ENCODE measurements around the gene PCGF1. TPM values are rescaled to one million over a fixed set of nuclear protein-coding genes. Genes with fewer than 3 reads are reported as not detected.
A peak's percentile ranks its signal among the peaks of the same experiment; 100 is the strongest.

PCGF1 gene
- total RNA-seq, 1 donor from 2014 or later: 17.9 TPM

DNA sequence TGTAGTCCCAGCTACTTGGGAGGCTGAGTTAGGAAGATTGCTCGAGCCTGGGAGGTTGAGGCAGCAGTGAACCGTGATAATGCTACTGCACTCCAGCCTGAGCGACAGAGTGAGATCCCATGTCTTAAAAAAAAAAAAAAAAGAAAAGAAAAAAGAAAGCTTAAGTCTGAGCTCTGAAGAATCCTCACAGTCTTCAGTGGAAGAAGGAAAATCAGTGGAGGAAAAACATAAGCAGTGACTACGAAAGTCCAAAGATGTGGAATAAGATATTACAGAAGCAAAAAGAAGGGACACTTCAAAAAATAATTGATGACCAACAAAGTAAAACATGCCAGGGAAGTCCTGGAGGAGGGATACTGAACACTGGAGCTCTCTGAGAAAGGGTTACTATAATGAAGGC lies 2.8 kb upstream of the PCGF1 start:
- H3K4me2 ChIP-seq (ENCODE audit: low read length): no peak overlapping the region
- Mint-ChIP-seq H3K4me1 (ENCODE audit: low read depth, unreplicated experiment) (peaks cover 13% of the 10 kb centered on the region), H3K27me3 (ENCODE audit: low read depth, unreplicated experiment) (peaks cover 47% of the 10 kb centered on the region), H3K4me3 (ENCODE audit: unreplicated experiment) (no peak overlapping the region), H3K36me3 (ENCODE audit: low read depth, unreplicated experiment) (peaks cover 5% of the 10 kb centered on the region), H3K27ac (ENCODE audit: unreplicated experiment) (no peak overlapping the region), H3K9me3 (ENCODE audit: unreplicated experiment) (no peaks in the 10 kb centered on the region)
- H2AFZ ChIP-seq (ENCODE audit: low read depth, low read length): no peak overlapping the region
- no peaks in the 10 kb centered on the region for H3K36me3 ChIP-seq (ENCODE audit: insufficient read depth, low read length)
- H3K4me1 ChIP-seq (ENCODE audit: insufficient read depth, low read length): peaks cover 30% of the 10 kb centered on the region
- H4K20me1 ChIP-seq (ENCODE audit: insufficient read depth, low read length): peaks cover 13% of the 10 kb centered on the region
- H3K27ac ChIP-seq (ENCODE audit: low read depth, low read length): no peak overlapping the region
- H3K9me3 ChIP-seq (ENCODE audit: insufficient read depth, low read depth, low read length): no peaks in the 10 kb centered on the region
- no peak for TF ChIP-seq EZH2 (IDR thresholded peaks at IDR 0.05; ENCODE audit: insufficient read depth, low read length)
- TF ChIP-seq, protein P1, sequence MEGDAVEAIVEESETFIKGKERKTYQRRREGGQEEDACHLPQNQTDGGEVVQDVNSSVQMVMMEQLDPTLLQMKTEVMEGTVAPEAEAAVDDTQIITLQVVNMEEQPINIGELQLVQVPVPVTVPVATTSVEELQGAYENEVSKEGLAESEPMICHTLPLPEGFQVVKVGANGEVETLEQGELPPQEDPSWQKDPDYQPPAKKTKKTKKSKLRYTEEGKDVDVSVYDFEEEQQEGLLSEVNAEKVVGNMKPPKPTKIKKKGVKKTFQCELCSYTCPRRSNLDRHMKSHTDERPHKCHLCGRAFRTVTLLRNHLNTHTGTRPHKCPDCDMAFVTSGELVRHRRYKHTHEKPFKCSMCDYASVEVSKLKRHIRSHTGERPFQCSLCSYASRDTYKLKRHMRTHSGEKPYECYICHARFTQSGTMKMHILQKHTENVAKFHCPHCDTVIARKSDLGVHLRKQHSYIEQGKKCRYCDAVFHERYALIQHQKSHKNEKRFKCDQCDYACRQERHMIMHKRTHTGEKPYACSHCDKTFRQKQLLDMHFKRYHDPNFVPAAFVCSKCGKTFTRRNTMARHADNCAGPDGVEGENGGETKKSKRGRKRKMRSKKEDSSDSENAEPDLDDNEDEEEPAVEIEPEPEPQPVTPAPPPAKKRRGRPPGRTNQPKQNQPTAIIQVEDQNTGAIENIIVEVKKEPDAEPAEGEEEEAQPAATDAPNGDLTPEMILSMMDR (IDR thresholded peaks at IDR 0.05; ENCODE audit: insufficient read depth, low read depth, low read length): no peak
- no peak overlapping the region for H3K9ac ChIP-seq (ENCODE audit: low read length)
- H3K27me3 ChIP-seq (ENCODE audit: insufficient read depth, low read length): peaks cover 48% of the 10 kb centered on the region
- FAIRE-seq (no peak), DNase-seq (ENCODE audit: low read depth) (no peak)
- H3K4me3 ChIP-seq (ENCODE audit: insufficient read depth, low read depth, low read length): no peak overlapping the region
- peaks cover 18% of the 10 kb centered on the region for H3K79me2 ChIP-seq (ENCODE audit: insufficient read depth, low read length)

DNA sequence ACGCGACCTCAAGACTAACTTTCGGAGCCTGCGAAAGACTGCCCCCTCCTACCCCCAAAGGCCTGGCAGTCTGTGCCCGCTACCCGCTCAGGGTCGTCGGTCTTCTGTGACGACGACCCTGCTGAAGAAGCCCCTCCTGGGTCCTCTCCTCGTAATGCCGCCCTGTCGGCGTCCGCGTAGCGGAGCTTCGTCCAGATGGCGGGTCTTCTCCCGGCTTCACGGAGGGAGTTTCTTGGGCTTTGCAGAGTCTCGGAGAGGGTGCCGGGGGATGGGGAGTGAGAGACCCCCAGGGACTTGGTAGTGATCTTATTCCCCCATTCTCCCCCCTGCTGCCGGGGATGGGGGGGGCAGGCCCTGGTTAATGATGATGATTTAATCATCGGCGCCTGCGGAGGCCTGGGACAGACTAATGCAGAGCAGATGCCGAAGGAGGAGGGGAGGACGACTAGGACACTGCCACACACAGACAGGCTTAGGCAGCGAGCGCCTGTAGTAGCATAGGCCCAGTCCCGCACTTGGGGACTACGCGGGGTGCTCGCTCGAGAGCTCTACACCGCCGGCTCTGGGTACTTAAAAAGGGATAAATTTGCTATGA lies 528 bp upstream of the PCGF1 start:
- H2AFZ ChIP-seq (ENCODE audit: low read depth, low read length): peak overlapping the region; percentile 98
- peaks cover 21% of the 10 kb centered on the region for H3K4me1 Mint-ChIP-seq (ENCODE audit: low read depth, unreplicated experiment)
- H3K4me3 Mint-ChIP-seq (ENCODE audit: unreplicated experiment): peak overlapping the region; percentile 97
- peaks cover 12% of the 10 kb centered on the region for H3K36me3 Mint-ChIP-seq (ENCODE audit: low read depth, unreplicated experiment)
- no peak for DNase-seq (ENCODE audit: low read depth)
- H3K9me3 Mint-ChIP-seq (ENCODE audit: unreplicated experiment): no peaks in the 10 kb centered on the region
- no peak for FAIRE-seq
- H3K27ac Mint-ChIP-seq (ENCODE audit: unreplicated experiment): peak overlapping the region; percentile 99
- H3K27me3 Mint-ChIP-seq (ENCODE audit: low read depth, unreplicated experiment): peaks cover 40% of the 10 kb centered on the region
- no peaks in the 10 kb centered on the region for H3K9me3 ChIP-seq (ENCODE audit: insufficient read depth, low read depth, low read length)
- peak overlapping the region; percentile 99 for H3K27ac ChIP-seq (ENCODE audit: low read depth, low read length)
- TF ChIP-seq, protein P1 (IDR thresholded peaks at IDR 0.05; ENCODE audit: insufficient read depth, low read depth, low read length): no peak
- no peak for TF ChIP-seq EZH2 (IDR thresholded peaks at IDR 0.05; ENCODE audit: insufficient read depth, low read length)
- peaks cover 47% of the 10 kb centered on the region for H3K4me1 ChIP-seq (ENCODE audit: insufficient read depth, low read length)
- H3K27me3 ChIP-seq (ENCODE audit: insufficient read depth, low read length): peaks cover 31% of the 10 kb centered on the region
- peak overlapping the region; percentile 97 for H3K4me2 ChIP-seq (ENCODE audit: low read length)
- H3K4me3 ChIP-seq (ENCODE audit: insufficient read depth, low read depth, low read length): peak overlapping the region; percentile 94
- H3K9ac ChIP-seq (ENCODE audit: low read length): peak overlapping the region; percentile 95
- H3K79me2 ChIP-seq (ENCODE audit: insufficient read depth, low read length): peaks cover 24% of the 10 kb centered on the region
- H3K36me3 ChIP-seq (ENCODE audit: insufficient read depth, low read length): peaks cover 4% of the 10 kb centered on the region
- H4K20me1 ChIP-seq (ENCODE audit: insufficient read depth, low read length): peaks cover 7% of the 10 kb centered on the region
